NCI-H2227 treated with DMSO at 0.1 percent for 48 hours (cell line): ENCODE data around the gene HNRNPH1.

Experiments
- DNase-seq: peaks from one replicate; lab custom pipeline; 2025; lab: John Stamatoyannopoulos, UW

Gene HNRNPH1

DNA sequence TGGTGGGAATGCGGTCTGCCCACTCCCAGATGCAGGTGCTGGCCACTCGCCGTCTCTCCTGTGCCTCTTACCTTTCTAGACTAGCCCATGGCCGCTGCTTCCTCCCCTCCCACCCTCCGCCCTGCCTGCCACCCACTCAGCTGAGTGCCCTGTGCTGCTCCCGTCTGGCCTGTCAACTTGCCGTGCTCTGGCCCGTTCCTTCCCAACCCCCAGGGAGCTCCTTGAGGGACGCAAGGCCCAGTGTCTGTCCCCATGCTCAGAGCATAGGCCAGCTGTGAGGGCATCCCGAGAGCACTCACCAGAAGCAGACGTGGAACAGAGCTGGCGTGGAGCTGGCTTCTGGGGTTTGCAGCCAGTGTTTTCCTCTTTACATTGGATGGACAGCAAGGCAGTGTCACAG, 20.2 kb downstream of the HNRNPH1 start:
- DNase-seq: no peak

DNA sequence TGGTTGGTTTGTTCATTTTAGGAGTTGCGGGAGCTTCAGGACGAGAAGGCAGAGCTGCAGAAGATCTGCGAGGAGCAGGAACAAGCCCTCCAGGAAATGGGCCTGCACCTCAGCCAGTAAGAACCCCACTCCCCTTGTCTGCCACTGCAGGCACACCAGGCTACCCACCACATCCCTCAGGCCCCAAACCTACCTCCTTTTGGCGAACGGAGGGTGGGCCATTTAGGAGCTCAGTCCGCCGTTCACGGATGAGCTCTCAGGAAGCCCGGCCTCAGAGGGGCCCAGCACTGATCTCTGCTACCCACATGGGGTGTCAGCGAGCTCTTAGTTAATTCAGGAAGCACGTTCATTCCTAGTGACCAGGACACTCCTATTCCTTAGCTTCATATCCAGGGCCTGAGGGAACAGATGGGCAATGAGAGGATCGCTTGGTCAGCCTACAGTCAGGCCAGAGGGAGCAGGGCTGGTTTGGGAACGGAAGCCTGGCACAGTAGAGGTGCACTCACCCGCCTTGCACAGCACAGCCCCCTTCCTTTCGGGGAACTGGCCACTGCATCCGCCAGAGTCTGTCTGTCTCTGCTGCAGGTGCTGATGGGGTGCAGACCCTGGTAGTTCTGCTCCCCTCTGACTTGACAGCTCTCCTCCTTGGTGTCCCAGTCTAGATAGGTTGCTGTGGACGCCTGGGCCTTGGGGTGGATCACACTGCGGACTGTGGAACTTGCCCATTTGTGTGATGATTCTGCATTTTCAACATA, 21.4 kb downstream of the HNRNPH1 start:
- DNase-seq: no peak

DNA sequence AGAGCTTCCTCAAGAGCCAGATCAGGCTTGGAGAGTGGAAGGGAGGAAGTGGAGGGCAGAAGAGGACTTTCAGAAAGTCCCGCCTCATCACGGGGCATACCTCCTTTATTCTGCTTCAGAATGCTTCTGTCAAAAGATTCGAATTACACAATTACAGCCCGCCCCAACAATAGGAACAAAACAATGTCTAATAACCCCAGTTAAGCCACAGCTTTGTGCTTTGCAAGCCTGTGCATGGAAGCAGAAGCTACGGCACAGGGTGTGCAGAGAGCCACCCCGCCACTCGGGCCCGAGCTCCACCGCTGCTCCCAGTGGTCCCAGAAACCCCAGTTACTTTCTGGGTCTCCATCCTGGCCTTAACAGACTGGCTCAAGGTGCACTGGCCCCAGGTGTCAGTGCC, 23.5 kb downstream of the HNRNPH1 start:
- no peak for DNase-seq

DNA sequence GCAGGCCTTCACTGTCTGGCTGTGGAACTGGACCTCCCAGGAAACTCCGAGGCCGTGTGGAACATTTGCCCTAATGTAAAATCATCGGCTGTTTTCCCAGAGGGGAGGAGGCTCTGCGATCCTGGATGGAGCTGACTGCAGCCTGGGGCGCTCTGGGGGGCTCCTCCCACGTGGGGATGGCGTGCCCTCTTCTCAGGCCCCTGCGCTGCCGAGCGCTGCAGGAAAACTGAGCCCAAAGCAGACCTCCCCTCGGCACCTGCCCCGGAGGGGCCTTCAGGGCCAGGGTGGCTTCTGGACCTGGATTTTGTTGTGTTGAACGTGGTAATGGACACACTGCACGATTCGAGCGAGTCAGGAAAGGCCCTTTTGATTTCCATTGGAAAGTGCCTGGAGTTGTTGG, 23.9 kb downstream of the HNRNPH1 start:
- no peak for DNase-seq

DNA sequence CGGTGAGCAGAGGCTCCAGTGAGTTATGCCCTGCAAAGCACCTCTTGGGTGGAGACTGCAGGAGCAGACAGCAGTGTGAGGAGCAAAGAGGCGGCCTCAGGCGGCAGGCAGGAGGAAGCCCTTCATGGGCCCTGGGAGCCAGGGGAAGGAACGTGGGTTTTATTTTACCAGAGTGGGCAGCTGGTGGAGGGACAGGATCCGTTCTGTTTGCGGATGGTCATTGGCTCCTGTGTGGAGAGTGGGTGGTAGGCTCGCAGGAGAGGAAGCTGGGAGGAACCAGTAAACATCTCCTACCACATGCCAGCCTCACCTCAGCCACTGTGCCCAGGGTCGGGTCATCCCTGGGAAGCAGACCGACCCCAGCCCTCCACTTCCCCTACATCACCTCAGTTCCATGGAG, 24.4 kb downstream of the HNRNPH1 start:
- DNase-seq: no peak

DNA sequence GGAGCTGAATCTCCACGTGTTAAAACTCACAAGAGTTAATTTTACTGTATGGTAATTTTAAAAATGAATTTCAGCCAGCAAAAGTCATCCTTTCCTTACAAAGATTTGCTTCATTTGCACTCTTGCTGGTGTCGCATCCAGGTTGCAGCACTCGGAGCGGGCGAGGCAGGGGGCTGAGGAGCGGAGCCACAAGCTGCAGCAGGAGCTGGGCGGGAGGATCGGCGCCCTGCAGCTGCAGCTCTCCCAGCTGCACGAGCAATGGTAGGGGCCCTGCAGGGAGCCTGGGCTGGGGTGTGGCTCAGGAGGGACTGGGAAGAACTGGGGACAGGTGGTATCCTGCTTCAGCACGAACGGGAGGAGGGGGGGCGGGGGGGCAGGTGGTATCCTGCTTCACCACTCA, 27.1 kb downstream of the HNRNPH1 start:
- no peak for DNase-seq

DNA sequence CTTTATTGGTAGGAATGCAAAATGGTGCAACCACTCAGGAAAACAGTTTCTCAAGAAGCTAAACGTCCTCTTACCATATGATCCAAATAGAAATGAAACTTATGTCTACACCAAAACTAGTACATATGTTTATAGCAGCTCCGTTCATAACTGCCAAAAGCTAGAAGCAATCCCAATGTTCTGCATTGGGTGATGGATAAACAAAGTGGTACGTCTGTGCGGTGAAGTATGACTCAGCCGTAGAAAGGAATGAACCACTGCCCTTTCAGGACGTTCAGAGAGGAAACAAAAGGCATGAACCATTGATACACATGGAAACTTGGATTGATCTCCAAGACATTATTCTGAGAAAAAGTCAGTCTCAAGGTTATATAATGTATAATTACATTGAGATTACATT, 27.6 kb downstream of the HNRNPH1 start:
- no peak for DNase-seq

DNA sequence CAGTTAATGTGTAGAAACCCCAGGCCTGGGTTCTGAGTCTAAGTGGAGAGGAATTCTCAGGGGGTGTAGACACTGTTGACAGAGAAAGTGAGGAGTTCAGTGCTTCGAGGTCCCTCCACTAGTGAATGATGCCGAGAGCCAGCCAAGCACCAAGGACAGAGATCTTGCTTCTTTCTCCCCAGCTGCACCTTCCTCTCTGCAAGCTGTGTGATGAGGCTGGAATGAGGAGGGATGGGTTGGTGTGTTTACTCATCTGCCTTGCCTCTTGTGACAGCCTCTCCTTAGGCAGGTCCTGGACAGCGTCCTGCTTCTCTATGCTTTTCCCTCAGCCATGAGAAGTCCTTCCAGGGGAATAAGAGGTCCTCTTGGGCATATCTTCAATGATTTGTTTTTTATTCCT, 35.3 kb downstream of the HNRNPH1 start:
- no peak for DNase-seq

DNA sequence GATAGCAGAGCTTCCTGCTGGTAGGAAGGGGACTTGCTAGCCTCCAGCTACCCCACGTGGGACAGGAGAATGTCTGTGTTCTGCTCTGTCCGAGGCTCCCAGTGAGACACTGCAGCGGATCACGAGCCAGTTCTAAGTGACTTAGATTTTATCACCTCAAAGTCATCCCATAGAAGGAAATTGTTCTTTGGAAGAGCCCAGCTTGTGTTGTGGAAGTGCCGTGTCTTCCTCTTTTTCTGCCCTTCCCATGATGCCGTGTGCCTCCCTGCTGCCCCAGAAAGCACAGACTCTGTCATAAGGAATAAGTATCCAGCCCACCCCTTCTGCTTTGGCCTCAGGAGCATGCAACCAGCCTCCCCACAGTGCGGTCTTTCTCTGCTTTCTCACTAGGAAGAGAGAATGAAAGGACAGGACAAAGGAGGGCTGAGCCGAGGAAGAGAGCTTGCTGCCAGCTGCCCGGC, 37.5 kb downstream of the HNRNPH1 start:
- DNase-seq: no peak

DNA sequence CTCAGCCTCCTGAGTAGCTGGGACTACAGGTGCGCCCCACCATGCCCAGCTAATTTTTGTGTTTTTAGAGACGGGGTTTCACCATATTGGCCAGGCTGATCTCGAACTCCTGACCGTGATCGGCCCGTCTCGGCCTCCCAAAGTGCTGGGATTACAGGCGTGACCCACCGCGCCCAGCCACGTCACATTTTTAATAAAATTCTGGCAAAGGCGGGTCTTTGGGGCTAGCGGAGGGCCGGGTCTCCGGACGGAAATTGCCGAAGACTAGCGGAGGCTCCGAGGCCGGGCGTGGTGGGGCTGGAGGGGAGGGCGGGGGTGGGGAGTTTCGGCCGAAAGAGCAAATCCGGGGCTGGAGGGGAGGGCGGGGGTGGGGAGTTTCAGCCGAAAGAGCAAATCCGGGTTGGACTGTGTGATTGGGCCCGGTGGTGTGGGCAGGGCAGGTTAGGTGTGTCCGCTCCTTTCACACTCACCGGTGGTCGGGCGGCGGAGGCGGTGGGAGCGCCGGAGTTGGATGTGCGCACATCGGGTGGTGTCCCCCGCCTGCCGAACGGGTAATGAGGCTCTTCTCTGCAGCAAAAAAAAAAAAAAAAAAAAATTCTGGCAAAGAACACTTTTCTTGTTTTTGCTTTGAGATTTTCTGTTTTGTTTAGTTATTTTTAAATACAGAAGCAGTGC, 46.0 kb downstream of the HNRNPH1 start:
- no peak for DNase-seq

DNA sequence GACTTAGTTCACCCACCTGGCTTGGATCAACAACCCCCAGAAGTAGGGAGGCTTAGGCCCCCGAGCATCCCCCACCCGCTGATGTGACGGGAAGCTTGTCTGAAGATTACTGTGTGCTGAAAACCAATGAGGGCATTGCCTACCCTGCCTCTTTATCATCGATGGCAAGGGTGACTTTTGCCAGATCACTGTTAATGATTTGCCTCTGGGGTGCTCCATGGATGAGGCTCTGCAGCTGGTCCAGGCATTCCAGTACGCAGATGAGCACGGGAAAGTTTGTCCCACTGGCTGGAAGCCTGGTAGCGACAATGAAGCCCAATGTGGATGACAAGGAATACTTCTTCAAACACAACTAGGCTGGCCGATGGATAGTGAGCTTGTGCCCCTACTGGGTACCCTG, 51.1 kb downstream of the HNRNPH1 start:
- DNase-seq: no peak

DNA sequence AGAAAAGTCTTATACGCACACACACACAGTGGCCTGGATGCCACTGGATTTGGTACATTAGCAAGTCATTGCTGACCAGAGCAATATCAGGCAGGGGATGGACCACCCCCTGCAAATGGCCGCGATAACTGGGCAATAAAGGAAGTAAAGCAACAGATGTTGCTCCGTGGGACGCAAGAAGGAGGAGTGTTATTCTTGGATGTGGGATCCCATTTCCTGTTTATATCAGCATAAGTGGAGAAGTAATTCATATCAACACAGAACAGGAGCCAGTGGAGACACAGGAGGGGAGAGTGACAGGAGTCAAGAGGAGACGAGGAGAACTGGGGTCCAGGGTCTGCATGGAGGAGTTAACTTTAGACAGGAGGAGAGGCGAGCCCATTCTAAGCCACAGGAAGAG, 54.8 kb downstream of the HNRNPH1 start:
- no peak for DNase-seq

DNA sequence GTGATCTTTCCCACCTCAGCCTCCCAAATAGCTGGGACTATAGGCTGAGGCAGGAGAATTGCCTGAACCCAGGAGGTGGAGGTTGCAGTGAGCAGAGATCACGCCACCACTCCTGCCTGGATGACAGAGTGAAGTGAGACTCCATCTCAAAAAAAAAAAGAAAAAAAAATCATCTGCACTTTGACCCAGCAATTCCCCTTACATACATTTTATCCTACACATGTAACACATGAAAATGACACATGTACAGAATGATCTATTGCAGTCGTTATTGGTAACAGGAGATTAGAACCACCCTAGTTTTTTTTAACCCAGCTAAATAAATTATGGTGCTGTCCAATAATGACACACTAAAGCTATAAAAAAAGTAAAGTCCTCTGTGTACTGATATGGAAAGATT, 58.9 kb downstream of the HNRNPH1 start:
- DNase-seq: no peak
